GM21786 (cell line): ENCODE results near the gene ITIH2.
"Not testable (repeated sequence)": the region's sequence is repeated elsewhere in the genome, so short reads cannot be mapped to it uniquely, and the experiment has no call there.

Source experiments
- ATAC-seq: cut with Tn5 transposase; IDR thresholded peaks from one replicate; pipeline ENCODE4 v1.9.1; 2021; ENCODE audit not compliant: unreplicated experiment

The ITIH2 gene

GRCh38 chr10:7738536-7739407, 35.7 kb downstream of the ITIH2 start:
- no peak for ATAC-seq

- no peak for ATAC-seq
Observed at GRCh38 chr10:7744307-7744706, 41.2 kb downstream of the ITIH2 start.

GRCh38 chr10:7748637-7749036, 45.5 kb downstream of the ITIH2 start:
- ATAC-seq, result not testable (repeated sequence)

GRCh38 chr10:7750222-7750621, 47.1 kb downstream of the ITIH2 start:
- no peak for ATAC-seq

GRCh38 chr10:7752251-7752650, 49.1 kb downstream of the ITIH2 start:
- ATAC-seq, result no peak

GRCh38 chr10:7755103-7755502, 52.0 kb downstream of the ITIH2 start:
- ATAC-seq, result no peak

- ATAC-seq, result no peak
Observed at GRCh38 chr10:7756360-7756992, 53.4 kb downstream of the ITIH2 start.

GRCh38 chr10:7763929-7764328, 60.8 kb downstream of the ITIH2 start:
- no peak for ATAC-seq

GRCh38 chr10:7766241-7766640, 63.1 kb downstream of the ITIH2 start:
- ATAC-seq, result no peak

GRCh38 chr10:7767209-7767608, 64.1 kb downstream of the ITIH2 start:
- ATAC-seq, result no peak

- ATAC-seq, result no peak
Observed at GRCh38 chr10:7768417-7768816, 65.3 kb downstream of the ITIH2 start.

- no peak for ATAC-seq
Observed at GRCh38 chr10:7773845-7774801, 71.0 kb downstream of the ITIH2 start.

- no peak for ATAC-seq
Observed at GRCh38 chr10:7776777-7777176, 73.7 kb downstream of the ITIH2 start.

GRCh38 chr10:7782194-7782593, 79.1 kb downstream of the ITIH2 start:
- not testable (repeated sequence) for ATAC-seq

GRCh38 chr10:7786430-7786829, 83.3 kb downstream of the ITIH2 start:
- ATAC-seq, result no peak

- ATAC-seq, result peak; percentile 2
Observed at GRCh38 chr10:7787150-7787856, 84.2 kb downstream of the ITIH2 start.

- peak; percentile 96 for ATAC-seq
Observed at GRCh38 chr10:7787857-7788638, 84.9 kb downstream of the ITIH2 start, which contains the start of the genes ATP5F1C and KIN. Gene ATP5F1C, plus strand, starts transcription at chr10:7788177. Its CDS starts 31 bp downstream, at chr10:7788208. Gene KIN, minus strand, starts transcription at chr10:7787993. Its CDS starts 60 bp downstream, at chr10:7787933.

GRCh38 chr10:7788639-7789286, 85.6 kb downstream of the ITIH2 start:
- peak; percentile 4 for ATAC-seq

GRCh38 chr10:7789390-7789789, 86.3 kb downstream of the ITIH2 start:
- no peak for ATAC-seq
